Activated CD8-positive, alpha-beta memory T cell treated with anti-CD3 and anti-CD28 coated beads, Interleukin-2, amount 10 ng/mL, durations not matched to agents 7 days and 5 days (primary cell): ENCODE measurements around the gene NUDCD3. TPM values are rescaled to one million over a fixed set of nuclear protein-coding genes. Genes with fewer than 3 reads are reported as not detected.

Source experiments
- total RNA-seq, 2 experiments: library from RNA; stranded (reverse); gene quantifications; one replicate each; pipeline ENCODE4 v1.2.3, GENCODE V29; 2021

NUDCD3 gene
- total RNA-seq, 2 experiments from 2014 or later = 92.2 to 101 TPM

Other genes starting within 250 kb of the NUDCD3 start
- gene CAMK2B, start 165.1 kb downstream of the NUDCD3 start, total RNA-seq = under 1 TPM in 1 of 2 experiments, not detected in 1; 0.63 TPM
- not detected for gene NPC1L1, start 50.7 kb upstream of the NUDCD3 start, total RNA-seq
- 100 to 1,000 TPM in 1 of 2 experiments, 10 to 100 TPM in 1; 97.4 to 102 TPM for gene DDX56, start 83.2 kb upstream of the NUDCD3 start, total RNA-seq
- 10 to 100 TPM; 74.8 to 77.4 TPM for gene TMED4, start 91.6 kb upstream of the NUDCD3 start, total RNA-seq
- gene OGDH, start 116.0 kb upstream of the NUDCD3 start, total RNA-seq = 100 to 1,000 TPM; 134 to 136 TPM